ENCODE data around the gene NTF4.
A peak's percentile ranks its signal among the peaks of the same experiment; 100 is the strongest.

Gene NTF4, protein sequence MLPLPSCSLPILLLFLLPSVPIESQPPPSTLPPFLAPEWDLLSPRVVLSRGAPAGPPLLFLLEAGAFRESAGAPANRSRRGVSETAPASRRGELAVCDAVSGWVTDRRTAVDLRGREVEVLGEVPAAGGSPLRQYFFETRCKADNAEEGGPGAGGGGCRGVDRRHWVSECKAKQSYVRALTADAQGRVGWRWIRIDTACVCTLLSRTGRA

DNA sequence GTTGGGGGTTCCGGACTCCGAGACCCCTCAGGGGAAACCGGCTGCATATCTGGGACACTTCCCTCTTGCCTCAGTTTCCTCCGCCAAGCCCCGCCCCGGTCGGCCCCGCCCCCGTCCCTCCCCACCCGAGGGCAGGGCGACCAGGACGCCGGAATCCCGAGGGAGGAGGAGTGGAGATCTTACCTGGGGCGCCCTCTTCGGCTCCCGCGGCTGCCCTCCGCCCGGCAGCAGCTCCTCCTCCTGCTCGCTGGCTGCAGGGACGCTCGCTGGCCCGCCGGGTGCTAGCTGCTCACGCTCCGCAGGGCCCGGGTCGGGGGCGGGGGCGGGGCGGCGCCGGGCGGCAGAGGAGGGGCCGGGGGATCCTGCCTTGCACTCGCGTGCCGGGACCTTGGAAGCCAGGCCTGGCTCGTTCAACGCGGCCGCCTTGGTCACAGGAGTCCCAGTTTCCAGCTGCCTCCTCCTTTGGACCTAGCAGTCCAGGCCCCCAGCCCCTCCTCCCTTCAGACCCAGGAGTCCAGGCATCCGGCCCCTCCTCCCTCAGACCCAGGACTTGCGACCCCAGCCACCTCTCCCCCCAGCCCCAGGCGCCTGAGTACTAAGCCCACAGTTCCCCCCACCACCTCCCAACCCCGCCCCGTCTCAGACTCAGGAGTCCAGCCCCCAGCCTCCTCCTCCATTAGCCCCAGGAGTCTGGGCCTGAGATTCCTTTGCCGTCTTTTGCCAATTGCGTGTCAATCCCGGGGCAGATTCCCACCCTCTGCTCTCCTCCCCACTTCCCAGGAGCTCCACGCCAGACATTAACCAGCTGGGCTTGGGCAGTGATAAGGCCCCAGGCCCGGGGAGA is at the start of gene NTF4:
TSS of gene NTF4 (minus strand) at position 51 of the 844 bp plus-strand sequence. CDS start 2,821 bp downstream, outside the sequence.
- ChIA-PET POLR2A (interaction anchor here (0.7 to 1.5 kb wide), 4 partner anchors 9 to 65 kb away, joined by 3 to 6 read pairs (median 4); no protein-coding TSS in a partner anchor), CTCF (interaction anchor here (0.5 to 1.6 kb wide), 6 partner anchors 9 to 160 kb away, joined by 3 to 9 read pairs (median 4); partner anchors contain the start of genes GYS1 and RUVBL2)
- DNase-seq (ENCODE audit: extremely low spot score) = peak; percentile 60
- no peak for TF ChIP-seq LEF1 (IDR thresholded peaks at IDR 0.05; ENCODE audit: borderline replicate concordance)
- TF ChIP-seq L3MBTL2 (conservative IDR thresholded peaks at IDR 0.05) = no peak
- no peak for TF ChIP-seq FOXK2 (IDR thresholded peaks at IDR 0.05)
- no peak for TF ChIP-seq ZNF384 (IDR thresholded peaks at IDR 0.05)
- no peak for TF ChIP-seq ARNT (IDR thresholded peaks at IDR 0.05)

DNA sequence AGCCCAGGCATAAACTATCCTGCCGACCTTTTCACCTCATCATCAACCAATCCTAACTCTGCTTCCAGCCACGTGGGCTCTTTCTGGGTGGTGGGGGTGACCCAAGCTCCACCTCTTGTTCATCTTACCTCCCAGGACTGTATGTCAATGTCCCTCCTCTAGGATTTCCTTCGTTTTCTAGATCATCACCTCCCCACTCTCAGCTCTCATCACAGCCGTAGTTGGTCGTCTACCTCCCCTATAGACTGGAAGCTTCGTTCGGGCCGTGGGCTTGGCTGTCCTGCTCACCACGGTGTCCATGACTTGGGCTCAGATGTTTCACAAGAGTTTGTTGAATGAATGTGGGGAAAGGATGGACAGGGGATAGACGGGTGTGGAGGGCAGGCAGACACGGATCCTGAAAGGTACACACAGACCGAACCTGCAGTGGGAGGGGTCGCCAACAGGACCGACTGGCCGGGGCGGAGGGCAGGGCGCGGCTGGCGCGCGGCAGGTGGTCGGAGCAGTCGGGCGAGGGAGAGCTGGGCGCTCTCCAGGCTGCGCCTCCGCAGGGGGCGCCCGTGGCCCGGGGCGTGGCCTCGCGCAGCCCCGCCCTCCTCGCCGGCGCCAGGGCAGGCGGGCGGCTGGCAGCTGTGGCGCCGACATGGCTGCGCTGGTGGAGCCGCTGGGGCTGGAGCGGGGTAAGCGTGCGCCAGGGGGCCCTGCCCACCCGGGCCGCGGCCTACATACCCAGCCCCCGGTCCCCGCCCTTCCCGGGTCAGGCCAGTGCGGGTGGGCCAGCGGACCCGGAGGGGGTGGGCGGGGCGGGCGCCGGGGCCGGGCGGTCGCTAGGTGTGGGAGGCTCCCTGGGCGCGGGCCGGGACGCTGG is 49.4 kb upstream of the NTF4 start, which contains the start of gene LIN7B:
TSS of gene LIN7B (plus strand) at position 609 of the 868 bp plus-strand sequence. CDS start at position 644, 35 bp downstream.
- POLR2A ChIA-PET = interaction anchor here (0.6 to 2.4 kb wide), 10 partner anchors 7 to 49 kb away, joined by 3 to 16 read pairs (median 5); no protein-coding TSS in a partner anchor
- CTCF ChIA-PET = interaction anchor here (0.6 to 1.9 kb wide), 3 partner anchors 11 to 121 kb away, joined by 3 to 12 read pairs (median 5); partner anchors contain the start of genes GYS1 and RUVBL2
- DNase-seq (ENCODE audit: extremely low spot score) = peak; percentile 86
- TF ChIP-seq SUZ12 (IDR thresholded peaks at IDR 0.05) (no peak), FOXM1 (IDR thresholded peaks at IDR 0.05; ENCODE audit: borderline replicate concordance) (no peak), ZNF384 (IDR thresholded peaks at IDR 0.05) (no peak), LEF1 (IDR thresholded peaks at IDR 0.05; ENCODE audit: borderline replicate concordance) (no peak), HDGF (IDR thresholded peaks at IDR 0.05; ENCODE audit: borderline replicate concordance) (no peak), L3MBTL2 (conservative IDR thresholded peaks at IDR 0.05) (peak; percentile 48; the same call in 1 of the 2 replicates), ELF4 (IDR thresholded peaks at IDR 0.05) (no peak), BHLHE40 (IDR thresholded peaks at IDR 0.05; ENCODE audit: borderline replicate concordance) (no peak), FOXA1 (IDR thresholded peaks at IDR 0.05) (no peak), FOXK2 (IDR thresholded peaks at IDR 0.05) (no peak), NFRKB (IDR thresholded peaks at IDR 0.05) (no peak)
- TF ChIP-seq, protein P1, sequence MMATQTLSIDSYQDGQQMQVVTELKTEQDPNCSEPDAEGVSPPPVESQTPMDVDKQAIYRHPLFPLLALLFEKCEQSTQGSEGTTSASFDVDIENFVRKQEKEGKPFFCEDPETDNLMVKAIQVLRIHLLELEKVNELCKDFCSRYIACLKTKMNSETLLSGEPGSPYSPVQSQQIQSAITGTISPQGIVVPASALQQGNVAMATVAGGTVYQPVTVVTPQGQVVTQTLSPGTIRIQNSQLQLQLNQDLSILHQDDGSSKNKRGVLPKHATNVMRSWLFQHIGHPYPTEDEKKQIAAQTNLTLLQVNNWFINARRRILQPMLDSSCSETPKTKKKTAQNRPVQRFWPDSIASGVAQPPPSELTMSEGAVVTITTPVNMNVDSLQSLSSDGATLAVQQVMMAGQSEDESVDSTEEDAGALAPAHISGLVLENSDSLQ (IDR thresholded peaks at IDR 0.05) = peak; percentile 60

- POLR2A ChIA-PET = interaction anchor here (1.2 kb wide), 1 partner anchor 10 kb away, joined by 3 read pairs; no protein-coding TSS in a partner anchor
- DNase-seq (ENCODE audit: extremely low spot score) = no peak
- CTCF ChIA-PET = interaction anchor here (0.6 to 1.3 kb wide), 3 partner anchors 14 to 64 kb away, joined by 3 to 13 read pairs (median 6); no protein-coding TSS in a partner anchor
- TF ChIP-seq L3MBTL2 (conservative IDR thresholded peaks at IDR 0.05) = no peak
- TF ChIP-seq, protein P1 (IDR thresholded peaks at IDR 0.05) = no peak
- no peak for TF ChIP-seq FOXA1 (IDR thresholded peaks at IDR 0.05)
- no peak for TF ChIP-seq FOXM1 (IDR thresholded peaks at IDR 0.05; ENCODE audit: borderline replicate concordance)
- no peak for TF ChIP-seq CTBP1 (IDR thresholded peaks at IDR 0.05; ENCODE audit: borderline replicate concordance)
- TF ChIP-seq ARNT (IDR thresholded peaks at IDR 0.05) = no peak
- TF ChIP-seq HDGF (IDR thresholded peaks at IDR 0.05; ENCODE audit: borderline replicate concordance) = no peak
- TF ChIP-seq ELF4 (IDR thresholded peaks at IDR 0.05) = no peak
- no peak for TF ChIP-seq SUZ12 (IDR thresholded peaks at IDR 0.05)
- TF ChIP-seq FOXK2 (IDR thresholded peaks at IDR 0.05) = no peak
- TF ChIP-seq BHLHE40 (IDR thresholded peaks at IDR 0.05; ENCODE audit: borderline replicate concordance) = no peak
- TF ChIP-seq NFRKB (IDR thresholded peaks at IDR 0.05) = no peak
- TF ChIP-seq ZNF384 (IDR thresholded peaks at IDR 0.05) = no peak
- no peak for TF ChIP-seq TARDBP (IDR thresholded peaks at IDR 0.05)
- TF ChIP-seq SP1 (IDR thresholded peaks at IDR 0.05) = no peak
- no peak for TF ChIP-seq LEF1 (IDR thresholded peaks at IDR 0.05; ENCODE audit: borderline replicate concordance)
Observed at GRCh38 chr19:49111218-49111998, 46.8 kb upstream of the NTF4 start.

GRCh38 chr19:49110567-49110966 is 45.9 kb upstream of the NTF4 start:
- POLR2A ChIA-PET = interaction anchor here (1.2 kb wide), 1 partner anchor 10 kb away, joined by 3 read pairs; no protein-coding TSS in a partner anchor
- TF ChIP-seq LEF1 (IDR thresholded peaks at IDR 0.05; ENCODE audit: borderline replicate concordance) (no peak), TARDBP (IDR thresholded peaks at IDR 0.05) (no peak)
- CTCF ChIA-PET = interaction anchor here (0.7 to 1.3 kb wide), 2 partner anchors 13 to 34 kb away, joined by 4 to 13 read pairs; no protein-coding TSS in a partner anchor
- no peak for DNase-seq (ENCODE audit: extremely low spot score)

DNA sequence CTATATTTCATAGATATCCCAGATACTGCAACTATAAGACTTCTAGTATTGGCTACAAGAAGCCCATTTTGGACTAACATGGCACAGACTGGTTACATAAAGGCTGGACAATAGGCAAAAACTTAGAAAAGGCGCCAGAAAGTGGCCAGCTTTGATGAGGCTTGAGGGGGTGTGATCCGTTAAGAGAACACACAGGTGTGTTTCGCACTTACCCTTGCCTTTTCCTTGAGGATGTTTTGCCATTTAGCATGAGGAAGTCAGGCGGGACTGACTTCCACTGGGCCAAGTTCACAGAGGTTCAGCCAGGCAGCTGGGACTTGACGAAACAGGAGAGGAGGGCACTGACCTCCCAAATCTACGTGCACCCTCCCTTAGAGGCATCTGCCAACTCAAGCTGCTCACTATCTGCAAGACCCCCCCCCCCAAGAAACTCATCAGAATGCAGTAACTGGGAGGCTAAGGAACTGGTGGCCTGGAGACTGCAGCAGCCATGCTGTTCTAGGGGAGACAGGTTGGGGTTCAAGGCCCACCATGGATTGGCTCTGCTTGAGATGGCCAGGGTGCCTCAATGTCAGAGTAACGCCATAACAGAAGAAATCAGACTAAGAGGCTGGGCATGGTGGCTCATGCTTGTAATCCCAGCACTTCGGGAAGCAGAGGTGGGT is 45.1 kb upstream of the NTF4 start:
- CTCF ChIA-PET = interaction anchor here (2.0 kb wide), 1 partner anchor 12 kb away, joined by 5 read pairs; no protein-coding TSS in a partner anchor
- DNase-seq (ENCODE audit: extremely low spot score) = no peak
- TF ChIP-seq FOXA1 (IDR thresholded peaks at IDR 0.05) = no peak
- no peak for TF ChIP-seq NFRKB (IDR thresholded peaks at IDR 0.05)
- no peak for TF ChIP-seq L3MBTL2 (conservative IDR thresholded peaks at IDR 0.05)
- TF ChIP-seq HDGF (IDR thresholded peaks at IDR 0.05; ENCODE audit: borderline replicate concordance) = no peak
- TF ChIP-seq BHLHE40 (IDR thresholded peaks at IDR 0.05; ENCODE audit: borderline replicate concordance) = no peak
- TF ChIP-seq ARNT (IDR thresholded peaks at IDR 0.05) = no peak
- TF ChIP-seq SP1 (IDR thresholded peaks at IDR 0.05) = no peak
- no peak for TF ChIP-seq FOXK2 (IDR thresholded peaks at IDR 0.05)
- TF ChIP-seq, protein P1 (IDR thresholded peaks at IDR 0.05) = no peak
- no peak for TF ChIP-seq ELF4 (IDR thresholded peaks at IDR 0.05)
- no peak for TF ChIP-seq CTBP1 (IDR thresholded peaks at IDR 0.05; ENCODE audit: borderline replicate concordance)
- TF ChIP-seq FOXM1 (IDR thresholded peaks at IDR 0.05; ENCODE audit: borderline replicate concordance) = no peak
- no peak for TF ChIP-seq SUZ12 (IDR thresholded peaks at IDR 0.05)
- no peak for TF ChIP-seq TARDBP (IDR thresholded peaks at IDR 0.05)
- TF ChIP-seq LEF1 (IDR thresholded peaks at IDR 0.05; ENCODE audit: borderline replicate concordance) = no peak
- no peak for TF ChIP-seq ZNF384 (IDR thresholded peaks at IDR 0.05)
- POLR2A ChIA-PET = no interaction called here
